SK-N-SH treated with all-trans-retinoic acid at 6 μM for 48 hours (cell line): ENCODE data around the gene ARHGAP26.

ENCODE experiments used
- BACH2 ChIP-seq: fragments of 250-450 bp; sonication (Bioruptor Pico); IDR thresholded peaks from 2 replicates; pipeline ENCODE4 v1.9.0; 2021; ENCODE audit warnings: mild to moderate bottlenecking, borderline replicate concordance
- GLIS3 ChIP-seq: fragments of 250-450 bp; sonication (Bioruptor Pico); IDR thresholded peaks from 2 replicates; pipeline ENCODE4 v1.5.0; 2020; ENCODE audit warnings: mild to moderate bottlenecking, moderate library complexity
- RARB ChIP-seq: fragments of 250-450 bp; sonication (Bioruptor Pico); IDR thresholded peaks from 2 replicates; pipeline ENCODE4 v1.8.0; 2021; ENCODE audit warnings: mild to moderate bottlenecking, moderate library complexity
- ZFP3 ChIP-seq: fragments of 250-450 bp; sonication (Bioruptor Pico); IDR thresholded peaks from 2 replicates; pipeline ENCODE4 v1.5.0; 2020; ENCODE audit warnings: mild to moderate bottlenecking, moderate library complexity
- ZNF70 ChIP-seq: fragments of 450-650 bp; formaldehyde crosslinking; IDR thresholded peaks from 2 replicates; pipeline ENCODE4 v1.5.0; 2020; ENCODE audit warnings: mild to moderate bottlenecking, moderate library complexity
- ZNF8 ChIP-seq: fragments of 450-650 bp; formaldehyde crosslinking; IDR thresholded peaks from 2 replicates; pipeline ENCODE4 v1.5.0; 2020; ENCODE audit warnings: mild to moderate bottlenecking, moderate library complexity
- TF ChIP-seq, protein P1 (sequence below): fragments of 250-450 bp; sonication (Bioruptor Pico); IDR thresholded peaks from 2 replicates; pipeline ENCODE4 v1.8.0; 2020; ENCODE audit warnings: mild to moderate bottlenecking, moderate library complexity, borderline replicate concordance
- TF ChIP-seq, protein P2 (sequence below): fragments of 250-450 bp; sonication (Bioruptor Pico); IDR thresholded peaks from 2 replicates; pipeline ENCODE4 v1.5.1; 2020; ENCODE audit warnings: low read depth, mild to moderate bottlenecking, moderate library complexity
- TF ChIP-seq, protein P3 (sequence below): fragments of 250-450 bp; sonication (Bioruptor Pico); IDR thresholded peaks from 2 replicates; pipeline ENCODE4 v1.5.1; 2021; ENCODE audit warnings: mild to moderate bottlenecking, moderate library complexity

DNA sequence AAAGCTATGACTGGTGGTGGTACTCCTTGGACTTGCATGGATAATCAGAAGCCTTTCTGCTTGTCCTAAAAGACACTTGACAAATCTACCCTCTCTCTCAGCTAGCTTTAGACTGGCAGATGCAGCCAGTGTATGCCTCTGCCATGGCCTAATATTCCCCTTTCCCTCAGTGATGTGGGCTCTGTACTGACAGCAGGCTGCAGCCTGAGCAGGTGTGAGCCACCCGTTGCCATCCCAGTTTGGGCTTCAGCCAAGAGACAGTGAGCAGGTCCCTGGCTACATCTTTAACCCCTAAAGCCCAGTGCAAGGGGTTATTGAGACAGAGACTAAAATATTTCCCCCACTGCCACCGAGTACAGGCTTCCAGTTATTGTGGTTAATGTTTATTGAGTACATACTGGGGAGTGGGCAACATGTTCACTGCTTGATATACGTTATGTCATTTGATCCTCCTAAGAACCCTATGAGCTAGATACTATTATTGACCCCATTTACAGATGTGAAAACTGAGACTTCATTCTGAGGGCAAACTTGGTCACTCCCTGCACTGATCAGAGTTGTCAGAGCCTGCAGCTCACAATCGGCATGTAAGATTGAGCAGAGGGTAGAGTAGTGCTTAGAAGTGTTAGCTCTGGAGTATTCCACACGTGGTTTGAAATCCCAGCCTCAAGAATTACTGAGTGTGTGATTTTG is 254.2 kb downstream of the ARHGAP26 start:
- no peak for TF ChIP-seq BACH2 (CRISPR knock-in tag)
- TF ChIP-seq ZNF70 (CRISPR knock-in tag): no peak
- no peak for TF ChIP-seq GLIS3
- TF ChIP-seq, protein P1, sequence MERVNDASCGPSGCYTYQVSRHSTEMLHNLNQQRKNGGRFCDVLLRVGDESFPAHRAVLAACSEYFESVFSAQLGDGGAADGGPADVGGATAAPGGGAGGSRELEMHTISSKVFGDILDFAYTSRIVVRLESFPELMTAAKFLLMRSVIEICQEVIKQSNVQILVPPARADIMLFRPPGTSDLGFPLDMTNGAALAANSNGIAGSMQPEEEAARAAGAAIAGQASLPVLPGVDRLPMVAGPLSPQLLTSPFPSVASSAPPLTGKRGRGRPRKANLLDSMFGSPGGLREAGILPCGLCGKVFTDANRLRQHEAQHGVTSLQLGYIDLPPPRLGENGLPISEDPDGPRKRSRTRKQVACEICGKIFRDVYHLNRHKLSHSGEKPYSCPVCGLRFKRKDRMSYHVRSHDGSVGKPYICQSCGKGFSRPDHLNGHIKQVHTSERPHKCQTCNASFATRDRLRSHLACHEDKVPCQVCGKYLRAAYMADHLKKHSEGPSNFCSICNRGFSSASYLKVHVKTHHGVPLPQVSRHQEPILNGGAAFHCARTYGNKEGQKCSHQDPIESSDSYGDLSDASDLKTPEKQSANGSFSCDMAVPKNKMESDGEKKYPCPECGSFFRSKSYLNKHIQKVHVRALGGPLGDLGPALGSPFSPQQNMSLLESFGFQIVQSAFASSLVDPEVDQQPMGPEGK (CRISPR knock-in tag): no peak
- TF ChIP-seq, protein P2, sequence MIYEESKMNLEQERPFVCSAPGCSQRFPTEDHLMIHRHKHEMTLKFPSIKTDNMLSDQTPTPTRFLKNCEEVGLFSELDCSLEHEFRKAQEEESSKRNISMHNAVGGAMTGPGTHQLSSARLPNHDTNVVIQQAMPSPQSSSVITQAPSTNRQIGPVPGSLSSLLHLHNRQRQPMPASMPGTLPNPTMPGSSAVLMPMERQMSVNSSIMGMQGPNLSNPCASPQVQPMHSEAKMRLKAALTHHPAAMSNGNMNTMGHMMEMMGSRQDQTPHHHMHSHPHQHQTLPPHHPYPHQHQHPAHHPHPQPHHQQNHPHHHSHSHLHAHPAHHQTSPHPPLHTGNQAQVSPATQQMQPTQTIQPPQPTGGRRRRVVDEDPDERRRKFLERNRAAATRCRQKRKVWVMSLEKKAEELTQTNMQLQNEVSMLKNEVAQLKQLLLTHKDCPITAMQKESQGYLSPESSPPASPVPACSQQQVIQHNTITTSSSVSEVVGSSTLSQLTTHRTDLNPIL (CRISPR knock-in tag): no peak
- TF ChIP-seq ZNF8: no peak
- TF ChIP-seq, protein P3, sequence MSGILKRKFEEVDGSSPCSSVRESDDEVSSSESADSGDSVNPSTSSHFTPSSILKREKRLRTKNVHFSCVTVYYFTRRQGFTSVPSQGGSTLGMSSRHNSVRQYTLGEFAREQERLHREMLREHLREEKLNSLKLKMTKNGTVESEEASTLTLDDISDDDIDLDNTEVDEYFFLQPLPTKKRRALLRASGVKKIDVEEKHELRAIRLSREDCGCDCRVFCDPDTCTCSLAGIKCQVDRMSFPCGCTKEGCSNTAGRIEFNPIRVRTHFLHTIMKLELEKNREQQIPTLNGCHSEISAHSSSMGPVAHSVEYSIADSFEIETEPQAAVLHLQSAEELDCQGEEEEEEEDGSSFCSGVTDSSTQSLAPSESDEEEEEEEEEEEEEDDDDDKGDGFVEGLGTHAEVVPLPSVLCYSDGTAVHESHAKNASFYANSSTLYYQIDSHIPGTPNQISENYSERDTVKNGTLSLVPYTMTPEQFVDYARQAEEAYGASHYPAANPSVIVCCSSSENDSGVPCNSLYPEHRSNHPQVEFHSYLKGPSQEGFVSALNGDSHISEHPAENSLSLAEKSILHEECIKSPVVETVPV (CRISPR knock-in tag): no peak
- TF ChIP-seq RARB (CRISPR knock-in tag): no peak
- TF ChIP-seq ZFP3 (CRISPR knock-in tag): no peak
